ENCODE results near the gene MEX3D. TPM values are rescaled to one million over a fixed set of nuclear protein-coding genes. Genes with fewer than 3 reads are reported as not detected.

Gene MEX3D
- total RNA-seq, 4 donors from 2014 or later = 4.9 to 7.9 (median 6.5) TPM

DNA sequence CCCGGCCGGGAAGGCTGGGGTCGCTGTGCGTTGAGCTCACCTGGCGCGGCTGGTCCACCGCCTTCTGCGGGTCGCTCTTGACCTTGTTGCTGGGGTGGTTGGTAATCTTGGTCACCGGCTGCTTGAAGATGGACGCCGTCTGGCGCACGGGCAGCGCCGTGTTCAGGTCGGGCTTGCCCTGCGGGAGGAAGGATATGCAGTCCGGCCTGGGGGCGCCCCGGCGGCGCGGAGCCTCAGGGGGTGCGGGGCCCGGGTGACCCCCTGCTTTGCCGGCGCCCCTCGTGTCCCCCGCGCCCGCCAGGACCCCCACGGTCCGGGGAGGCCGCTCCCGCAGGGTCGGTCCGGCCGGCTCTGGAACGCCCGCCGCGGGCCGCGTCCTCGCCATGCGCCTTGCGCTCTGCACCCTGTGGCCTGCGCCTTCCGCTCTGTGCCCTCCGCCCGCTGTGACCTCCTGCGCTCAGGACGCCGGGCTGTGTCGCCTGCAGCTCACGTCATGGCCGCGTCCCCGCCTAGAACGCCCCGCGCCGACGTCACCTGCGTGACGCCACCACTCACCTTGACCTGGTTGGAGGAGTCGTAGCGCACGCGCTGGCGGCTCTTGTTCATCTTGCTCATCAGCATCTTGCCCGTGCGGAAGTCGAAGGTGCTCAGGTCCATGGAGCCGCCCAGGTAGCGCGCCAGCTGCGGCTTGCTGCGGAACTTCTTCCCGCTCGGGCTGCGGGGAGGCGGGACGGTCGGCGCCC, 16.5 kb upstream of the MEX3D start:
- TF ChIP-seq, protein P1, sequence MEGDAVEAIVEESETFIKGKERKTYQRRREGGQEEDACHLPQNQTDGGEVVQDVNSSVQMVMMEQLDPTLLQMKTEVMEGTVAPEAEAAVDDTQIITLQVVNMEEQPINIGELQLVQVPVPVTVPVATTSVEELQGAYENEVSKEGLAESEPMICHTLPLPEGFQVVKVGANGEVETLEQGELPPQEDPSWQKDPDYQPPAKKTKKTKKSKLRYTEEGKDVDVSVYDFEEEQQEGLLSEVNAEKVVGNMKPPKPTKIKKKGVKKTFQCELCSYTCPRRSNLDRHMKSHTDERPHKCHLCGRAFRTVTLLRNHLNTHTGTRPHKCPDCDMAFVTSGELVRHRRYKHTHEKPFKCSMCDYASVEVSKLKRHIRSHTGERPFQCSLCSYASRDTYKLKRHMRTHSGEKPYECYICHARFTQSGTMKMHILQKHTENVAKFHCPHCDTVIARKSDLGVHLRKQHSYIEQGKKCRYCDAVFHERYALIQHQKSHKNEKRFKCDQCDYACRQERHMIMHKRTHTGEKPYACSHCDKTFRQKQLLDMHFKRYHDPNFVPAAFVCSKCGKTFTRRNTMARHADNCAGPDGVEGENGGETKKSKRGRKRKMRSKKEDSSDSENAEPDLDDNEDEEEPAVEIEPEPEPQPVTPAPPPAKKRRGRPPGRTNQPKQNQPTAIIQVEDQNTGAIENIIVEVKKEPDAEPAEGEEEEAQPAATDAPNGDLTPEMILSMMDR (IDR thresholded peaks at IDR 0.05; ENCODE audit: low read depth) = no peak

DNA sequence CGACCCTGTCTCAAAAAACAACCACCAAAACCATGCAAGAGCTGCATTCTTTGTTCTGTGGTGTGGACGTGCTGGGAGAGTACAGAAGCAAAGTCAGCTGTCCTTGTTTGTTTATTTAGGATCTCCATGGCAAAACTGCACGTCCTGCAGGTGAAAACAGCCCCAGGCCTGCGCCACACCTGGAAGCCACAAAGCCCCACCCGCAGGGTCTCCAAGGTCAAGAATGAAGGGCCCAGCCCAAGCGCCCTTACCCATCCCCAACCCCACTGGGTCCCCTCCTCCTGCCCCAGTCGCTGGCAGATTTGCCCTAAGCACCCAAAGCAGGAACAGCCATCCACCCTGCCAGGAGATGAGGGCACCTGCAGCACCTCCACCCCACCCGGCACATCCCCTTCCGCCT, 14.1 kb upstream of the MEX3D start:
- TF ChIP-seq, protein P1 (IDR thresholded peaks at IDR 0.05; ENCODE audit: low read depth) = no peak

DNA sequence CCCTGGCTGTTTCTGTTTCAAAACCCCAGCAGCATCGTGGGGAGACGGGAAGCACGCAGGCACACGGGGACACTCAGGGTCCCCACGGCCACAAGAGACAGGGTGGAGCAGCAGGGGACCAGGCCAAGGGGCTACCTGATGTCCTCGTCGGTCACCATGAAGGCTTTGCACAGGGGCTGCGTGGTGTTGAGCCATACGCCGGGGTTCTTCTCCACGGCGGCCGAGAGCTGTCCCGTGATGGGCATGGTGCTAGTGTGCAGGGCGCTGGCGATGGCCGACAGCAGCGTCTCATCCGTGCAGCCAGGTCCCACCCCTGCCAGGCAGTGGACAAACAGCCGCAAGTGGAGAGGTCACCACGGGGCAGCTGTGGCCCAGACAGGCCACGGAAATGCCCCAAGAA, 12.8 kb upstream of the MEX3D start:
- TF ChIP-seq, protein P1 (IDR thresholded peaks at IDR 0.05; ENCODE audit: low read depth) = no peak

DNA sequence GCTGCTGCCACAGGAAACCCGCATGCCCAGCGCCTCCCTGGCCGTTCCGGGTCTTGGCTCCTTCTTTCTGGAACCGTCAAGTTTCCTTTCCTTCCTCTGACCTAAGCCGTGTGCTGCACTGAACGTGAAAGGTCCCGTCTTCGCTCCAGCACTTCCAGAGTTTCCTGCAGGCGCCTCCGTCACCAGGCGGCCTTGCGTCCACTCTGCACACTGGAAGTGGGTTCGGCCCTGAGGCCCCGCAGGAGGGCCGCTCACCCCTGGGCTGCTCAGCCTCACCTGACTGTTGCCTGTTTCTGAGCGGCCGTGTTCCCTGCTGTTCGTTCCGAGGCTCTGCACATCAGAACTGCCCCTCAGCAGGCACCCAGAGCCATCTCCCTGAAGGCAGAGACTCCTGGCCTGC, 12.3 kb upstream of the MEX3D start:
- TF ChIP-seq, protein P1 (IDR thresholded peaks at IDR 0.05; ENCODE audit: low read depth) = no peak

DNA sequence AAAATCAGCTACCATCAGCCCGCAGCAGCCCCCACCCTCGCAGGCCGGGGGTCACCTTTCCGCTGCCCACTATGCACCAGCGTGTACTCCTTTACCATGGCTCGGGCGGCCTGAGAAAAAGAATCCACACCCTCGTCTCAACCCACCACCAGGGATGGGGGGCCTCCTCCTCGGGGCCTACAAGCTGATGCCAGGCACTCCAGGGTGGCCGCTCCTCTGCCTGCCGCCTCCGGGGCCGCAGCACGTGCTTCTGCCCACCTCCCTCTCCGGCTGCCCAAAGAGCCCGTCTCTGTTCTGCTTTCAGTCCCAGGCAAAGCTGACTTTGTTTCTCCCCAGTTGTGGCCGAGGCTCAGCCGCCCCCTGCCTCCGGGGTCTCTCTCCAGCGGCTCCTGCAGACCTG, 11.1 kb upstream of the MEX3D start:
- TF ChIP-seq, protein P1 (IDR thresholded peaks at IDR 0.05; ENCODE audit: low read depth) = no peak

DNA sequence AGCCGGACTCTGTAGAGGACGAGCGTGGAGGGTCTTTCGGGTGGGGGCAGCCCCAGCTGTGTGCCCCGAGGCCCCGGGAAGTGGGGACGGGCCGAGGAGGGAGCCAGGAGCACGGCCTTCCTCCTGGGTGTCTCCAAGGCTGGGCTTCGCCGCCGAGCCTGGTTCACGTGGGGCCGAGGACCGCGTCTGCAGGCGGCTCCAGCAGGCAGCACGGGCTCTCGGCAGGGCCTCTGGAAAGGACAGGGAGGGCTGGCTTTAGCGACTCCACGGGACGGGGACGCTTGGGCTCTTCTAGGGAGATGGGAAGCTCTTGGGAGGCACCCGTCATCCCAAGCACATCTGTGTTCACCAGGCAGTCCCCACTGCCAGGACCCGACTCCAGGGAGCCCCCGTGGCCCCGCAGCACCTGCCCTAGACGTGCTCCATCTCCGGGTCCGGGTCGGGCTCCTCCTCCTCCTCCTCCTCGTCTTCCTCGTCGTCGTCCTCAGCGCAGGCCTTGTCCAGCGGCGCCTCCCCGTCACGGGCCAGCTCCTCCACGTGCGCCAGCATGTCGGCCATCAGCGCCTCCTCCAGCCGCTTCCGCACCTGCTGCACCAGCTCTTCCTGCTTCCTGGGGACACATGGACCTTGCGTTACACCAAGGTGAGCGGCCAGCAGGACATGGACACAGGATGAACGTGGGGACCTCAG, 9.9 kb upstream of the MEX3D start:
- TF ChIP-seq, protein P1 (IDR thresholded peaks at IDR 0.05; ENCODE audit: low read depth) = no peak

DNA sequence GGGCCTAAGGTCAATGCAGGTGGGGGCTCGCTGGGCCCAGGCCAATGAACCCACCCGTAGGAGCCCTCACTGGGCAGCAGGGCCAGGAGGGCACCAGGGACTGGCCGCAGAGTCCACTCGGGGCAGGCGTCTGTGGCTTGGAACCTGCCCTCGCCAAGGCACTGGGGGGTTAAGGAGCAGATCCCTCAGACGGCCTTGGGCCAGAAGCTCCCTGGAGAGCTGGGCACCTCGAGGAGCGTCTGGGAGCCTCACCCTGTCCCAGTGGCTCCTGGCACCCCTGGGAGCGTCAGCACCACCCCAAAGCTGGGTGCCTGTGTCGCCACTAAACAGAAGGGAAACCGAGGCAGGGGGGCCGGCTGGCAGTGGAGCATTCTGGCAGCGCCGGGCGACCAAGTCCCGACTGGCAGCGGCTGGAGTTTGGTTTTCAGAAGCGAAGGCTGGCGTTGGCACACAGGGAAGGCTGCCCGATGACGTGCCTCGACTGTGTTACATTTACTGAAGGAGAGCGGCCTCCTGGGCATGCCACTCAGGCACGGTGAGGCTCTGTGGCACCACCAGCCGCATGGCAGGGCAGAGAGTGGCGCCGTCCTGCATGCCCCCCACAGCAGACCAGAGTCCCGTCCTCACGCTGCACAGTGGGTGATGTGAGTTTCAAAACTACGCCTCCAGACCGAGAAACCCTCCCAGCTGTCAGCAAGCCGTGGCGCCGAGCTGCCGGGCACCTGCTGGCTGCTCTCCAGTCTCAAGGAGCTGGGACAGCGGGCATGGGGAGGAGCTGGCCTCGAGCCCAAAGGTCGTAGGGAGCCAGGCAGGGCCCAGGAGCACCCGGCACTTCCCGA, 9.2 kb upstream of the MEX3D start:
- TF ChIP-seq, protein P1 (IDR thresholded peaks at IDR 0.05; ENCODE audit: low read depth) = no peak

All from subcutaneous adipose tissue (tissue), 4 donors.